WI38 (cell line): ENCODE results near the gene CACNA1H.
"Not testable (repeated sequence)": the region's sequence is repeated elsewhere in the genome, so short reads cannot be mapped to it uniquely, and the experiment has no call there.

Experiments used
- H3K4me3 ChIP-seq: 2 replicates; pipeline ENCODE4 v1.5.1; 2011; ENCODE audit warnings: low read depth, mild to moderate bottlenecking, control low read depth, low read length
- TF ChIP-seq, protein P1 (sequence below): IDR thresholded peaks from 2 replicates; pipeline ENCODE4 v1.5.1; 2012; ENCODE audit warnings: low read depth, mild to moderate bottlenecking, control low read depth, low read length

Gene CACNA1H

DNA sequence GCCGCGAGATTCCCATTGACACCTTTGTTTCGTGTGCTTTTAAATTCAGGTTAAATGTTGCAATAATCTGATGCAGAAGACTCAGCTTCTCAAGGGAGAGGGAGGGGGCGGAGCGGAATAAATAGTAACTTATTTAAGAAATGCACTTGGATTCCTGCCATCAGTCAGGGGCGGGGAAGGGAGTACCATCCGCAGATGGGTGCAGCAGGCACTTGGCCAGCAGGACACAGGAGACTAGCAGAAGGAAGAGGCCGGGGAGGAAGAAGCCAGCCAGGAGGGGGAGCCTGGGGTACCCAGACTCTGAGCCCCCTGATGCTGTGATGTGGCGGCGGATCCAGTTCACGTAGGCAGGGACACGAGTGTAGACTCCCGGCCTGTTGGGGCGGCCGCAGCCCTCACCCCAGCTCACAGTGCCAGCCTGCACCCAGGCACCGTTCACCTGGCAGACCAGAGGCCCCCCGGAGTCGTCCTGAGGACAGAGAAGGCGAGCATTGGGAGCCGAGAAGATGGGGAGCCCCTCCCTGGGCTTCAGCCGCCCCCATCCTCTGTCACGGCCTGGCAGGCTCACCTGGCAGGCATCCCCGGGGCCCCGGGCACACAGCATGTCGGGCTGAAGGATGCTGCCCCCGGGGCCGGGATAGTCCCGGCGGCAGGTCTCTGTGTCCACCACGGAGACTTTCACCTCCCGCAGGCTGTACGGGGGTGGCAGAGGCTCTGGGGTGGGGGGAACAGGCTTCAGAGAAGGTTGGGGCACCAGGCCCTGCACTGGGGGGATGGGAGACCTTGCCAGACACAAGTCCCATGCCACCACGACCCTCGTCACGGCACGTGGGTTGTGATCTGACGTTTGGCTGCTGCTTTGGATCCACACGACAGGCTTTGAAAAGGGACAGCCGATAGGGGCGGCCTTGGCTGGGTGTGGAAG lies 69.0 kb downstream of the CACNA1H start:
- no peak overlapping the region for H3K4me3 ChIP-seq
- TF ChIP-seq, protein P1, sequence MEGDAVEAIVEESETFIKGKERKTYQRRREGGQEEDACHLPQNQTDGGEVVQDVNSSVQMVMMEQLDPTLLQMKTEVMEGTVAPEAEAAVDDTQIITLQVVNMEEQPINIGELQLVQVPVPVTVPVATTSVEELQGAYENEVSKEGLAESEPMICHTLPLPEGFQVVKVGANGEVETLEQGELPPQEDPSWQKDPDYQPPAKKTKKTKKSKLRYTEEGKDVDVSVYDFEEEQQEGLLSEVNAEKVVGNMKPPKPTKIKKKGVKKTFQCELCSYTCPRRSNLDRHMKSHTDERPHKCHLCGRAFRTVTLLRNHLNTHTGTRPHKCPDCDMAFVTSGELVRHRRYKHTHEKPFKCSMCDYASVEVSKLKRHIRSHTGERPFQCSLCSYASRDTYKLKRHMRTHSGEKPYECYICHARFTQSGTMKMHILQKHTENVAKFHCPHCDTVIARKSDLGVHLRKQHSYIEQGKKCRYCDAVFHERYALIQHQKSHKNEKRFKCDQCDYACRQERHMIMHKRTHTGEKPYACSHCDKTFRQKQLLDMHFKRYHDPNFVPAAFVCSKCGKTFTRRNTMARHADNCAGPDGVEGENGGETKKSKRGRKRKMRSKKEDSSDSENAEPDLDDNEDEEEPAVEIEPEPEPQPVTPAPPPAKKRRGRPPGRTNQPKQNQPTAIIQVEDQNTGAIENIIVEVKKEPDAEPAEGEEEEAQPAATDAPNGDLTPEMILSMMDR = no peak

DNA sequence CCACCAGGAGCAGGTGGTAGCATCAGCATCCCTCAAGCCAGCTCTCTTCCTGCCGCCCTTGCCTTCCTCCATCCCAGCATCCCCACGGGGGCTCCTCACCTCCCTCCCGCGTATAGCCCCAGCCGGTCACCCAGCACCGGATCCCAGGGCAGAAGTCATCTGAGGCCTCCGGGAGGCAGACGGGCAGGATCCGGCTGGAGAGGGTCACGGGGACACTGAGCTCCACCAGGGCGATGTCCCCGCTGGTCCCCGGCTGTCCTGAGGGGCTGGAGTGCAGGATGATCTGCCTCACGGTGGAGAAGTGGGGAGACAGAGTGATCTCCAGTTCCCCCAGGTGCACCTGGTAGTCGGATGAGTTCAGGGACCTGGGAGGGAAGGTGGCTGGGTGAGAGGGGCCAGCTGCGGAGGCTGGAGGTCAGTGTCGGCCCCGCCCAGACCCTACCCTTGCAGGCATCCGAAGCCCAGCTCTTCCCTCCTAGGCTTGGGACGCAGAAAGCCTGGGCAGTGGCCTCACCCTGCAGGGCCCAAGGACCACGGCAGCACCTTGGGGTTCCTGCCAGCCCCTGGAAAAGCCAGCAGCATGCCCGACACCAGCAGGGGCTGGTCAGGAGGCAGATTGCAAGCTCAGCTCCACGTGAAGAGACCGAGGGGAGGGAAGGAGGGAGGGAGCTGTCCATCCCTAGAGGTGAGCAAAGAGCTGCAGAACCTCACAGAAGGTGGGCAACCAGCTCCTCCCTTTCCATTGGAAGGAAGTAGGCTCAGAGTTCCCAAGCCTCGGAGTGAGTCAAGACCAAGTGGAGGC lies 69.8 kb downstream of the CACNA1H start:
- TF ChIP-seq, protein P1 = no peak
- no peak overlapping the region for H3K4me3 ChIP-seq

DNA sequence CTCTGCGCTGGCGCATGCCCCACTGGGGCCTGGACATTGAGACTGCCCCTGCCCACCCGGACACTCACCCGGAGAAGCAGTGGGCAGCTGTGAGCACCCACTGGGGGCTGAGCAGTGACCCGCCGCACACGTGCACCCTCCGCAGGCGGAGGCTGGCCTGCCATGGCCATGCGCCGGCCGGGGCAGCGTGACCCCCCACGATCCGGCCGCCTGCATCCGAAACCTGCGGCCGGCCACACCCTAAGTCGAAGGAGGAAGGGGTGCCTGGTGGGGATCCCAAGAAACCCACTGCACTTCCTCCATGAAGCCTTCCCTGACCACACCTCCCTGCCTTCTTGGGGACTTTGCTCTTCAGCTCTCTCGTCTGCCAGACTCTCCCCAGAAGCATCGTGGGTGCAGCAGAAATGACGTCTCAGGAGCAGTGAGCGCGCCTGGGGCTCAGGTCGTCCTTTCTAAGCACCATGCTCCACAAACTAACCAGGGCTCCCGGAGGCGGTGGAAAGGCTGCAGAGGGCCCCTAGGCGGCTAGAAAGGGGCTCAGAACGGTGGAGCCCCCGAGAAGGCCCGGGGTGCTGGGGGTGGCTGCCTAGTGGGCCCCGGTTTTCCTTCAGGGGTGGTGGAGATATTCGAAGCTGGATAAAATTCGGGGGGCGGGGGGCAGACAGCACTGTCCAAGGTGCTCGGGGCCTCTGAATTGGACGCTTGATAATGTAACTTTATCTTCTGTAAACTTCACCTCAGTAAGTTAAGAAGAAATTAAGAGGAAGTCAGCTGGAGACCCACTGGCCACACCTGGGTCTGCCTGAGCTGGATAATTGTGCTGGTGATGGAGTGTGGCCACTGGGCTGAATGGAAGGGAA lies 70.7 kb downstream of the CACNA1H start:
- TF ChIP-seq, protein P1 = no peak
- H3K4me3 ChIP-seq = no peak overlapping the region

DNA sequence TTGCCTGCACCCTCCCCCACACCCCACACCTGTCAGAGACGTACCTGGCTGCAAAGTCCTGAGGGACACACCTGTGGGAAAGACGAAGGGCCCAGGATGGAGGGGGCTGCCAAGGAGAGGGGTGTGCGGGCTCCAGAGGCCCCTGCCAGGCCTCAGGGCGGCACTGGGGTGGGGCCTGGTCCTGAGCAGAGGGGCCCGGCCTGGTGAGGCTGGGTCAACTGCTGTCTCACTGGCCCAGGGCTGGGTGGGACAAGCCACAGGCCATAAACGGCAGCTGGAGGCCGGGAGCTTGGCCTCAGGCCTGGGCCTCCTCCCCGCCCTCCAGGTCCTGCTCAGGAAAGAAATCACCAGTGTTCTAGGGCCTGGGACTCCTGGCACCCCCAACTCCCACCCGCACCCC lies 71.7 kb downstream of the CACNA1H start:
- TF ChIP-seq, protein P1 = no peak
- H3K4me3 ChIP-seq = no peak overlapping the region

DNA sequence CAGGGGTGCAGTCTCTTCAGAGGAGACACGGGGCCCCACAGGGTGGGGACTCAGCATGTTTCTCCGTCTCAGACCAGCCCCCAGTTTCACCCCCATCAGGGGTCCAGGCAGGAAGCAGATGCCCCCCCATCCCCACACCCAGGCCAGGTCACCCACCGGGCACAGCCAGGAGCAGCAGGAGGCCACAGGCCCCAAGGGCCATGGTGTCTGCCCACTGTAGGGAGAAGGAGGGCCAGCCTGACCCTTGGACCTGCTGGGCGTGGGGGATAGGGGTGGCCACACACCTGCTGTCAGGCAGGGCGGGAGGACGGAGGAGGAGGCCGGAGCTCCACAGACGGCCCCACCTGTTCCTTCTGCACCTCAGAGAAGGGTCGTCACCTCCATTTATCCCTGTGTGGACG lies 72.1 kb downstream of the CACNA1H start, which contains the start of gene TPSG1:
Gene TPSG1 (minus strand): TSS at position 218 of the 401 bp plus-strand sequence. CDS start 16 bp downstream, at position 202.
- no peak within 1 kb of the TSS for H3K4me3 ChIP-seq
- TF ChIP-seq, protein P1 = no peak

DNA sequence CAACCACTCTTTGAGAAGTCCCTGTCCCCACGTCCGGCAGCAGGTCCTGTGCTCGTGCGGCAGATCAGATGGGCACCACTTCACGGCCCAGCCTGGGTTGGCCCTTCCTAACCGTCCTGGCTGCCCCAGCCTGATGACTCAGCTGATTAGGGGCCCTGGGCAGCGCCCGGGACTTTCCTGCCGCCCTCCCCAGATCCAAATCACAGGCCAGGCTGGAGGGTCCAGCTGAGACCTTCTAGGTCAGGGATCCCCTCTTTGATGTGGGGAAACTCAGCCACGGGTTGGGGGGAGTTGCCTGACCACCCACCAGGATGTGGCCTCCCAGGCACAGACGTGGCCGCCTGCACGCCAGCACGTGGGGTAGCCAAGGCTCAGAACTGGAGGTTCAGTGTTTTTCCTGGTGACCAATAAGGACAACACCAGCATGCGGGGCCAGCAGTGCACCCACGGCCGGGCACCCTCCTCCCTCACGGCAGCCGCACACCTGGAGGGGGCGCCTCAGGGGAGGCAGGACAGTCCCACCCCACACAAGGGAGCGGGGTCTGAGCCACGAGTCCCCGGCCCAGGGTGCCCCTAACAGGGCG lies 72.9 kb downstream of the CACNA1H start:
- H3K4me3 ChIP-seq = not testable (repeated sequence)

DNA sequence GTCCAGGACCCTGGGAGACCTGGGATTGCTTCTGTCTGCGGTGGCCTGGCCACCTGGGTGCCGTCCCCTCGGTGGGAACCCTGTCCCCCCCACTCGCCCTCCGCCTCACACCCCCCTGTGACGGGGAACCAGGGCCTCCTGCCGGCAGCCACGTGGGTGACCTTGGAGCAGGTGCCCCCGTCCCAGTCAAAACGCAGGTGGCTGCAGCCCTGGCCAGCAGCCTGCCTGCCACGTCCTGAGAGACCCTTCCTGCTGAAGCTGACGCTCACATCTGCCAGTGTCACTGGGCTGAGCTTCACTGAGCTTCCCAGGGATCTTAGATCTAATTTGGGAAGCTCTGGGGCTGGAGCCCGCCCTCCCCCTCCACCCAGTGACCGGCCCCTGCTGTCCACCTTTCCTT lies 73.8 kb downstream of the CACNA1H start:
- not testable (repeated sequence) for H3K4me3 ChIP-seq

DNA sequence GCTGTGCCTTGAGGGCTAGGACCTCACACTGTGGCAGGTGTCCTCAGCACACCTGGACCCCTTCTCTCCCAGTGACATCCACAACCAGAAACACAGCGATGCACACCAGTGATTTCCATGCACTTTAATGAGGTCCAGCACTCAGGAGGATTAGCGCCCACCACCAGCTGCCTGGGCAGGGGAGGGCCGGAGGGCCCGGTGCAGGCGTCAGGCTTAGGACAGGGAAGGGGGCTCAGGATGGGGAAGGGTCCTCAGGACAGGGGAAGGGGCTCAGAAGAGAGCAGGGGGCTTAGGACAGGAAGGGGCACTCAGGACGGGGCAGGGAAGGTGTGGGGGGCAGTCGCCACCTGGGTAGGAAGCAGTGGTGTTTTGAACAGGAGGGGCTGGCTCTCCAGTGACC lies 75.3 kb downstream of the CACNA1H start:
- not testable (repeated sequence) for H3K4me3 ChIP-seq

DNA sequence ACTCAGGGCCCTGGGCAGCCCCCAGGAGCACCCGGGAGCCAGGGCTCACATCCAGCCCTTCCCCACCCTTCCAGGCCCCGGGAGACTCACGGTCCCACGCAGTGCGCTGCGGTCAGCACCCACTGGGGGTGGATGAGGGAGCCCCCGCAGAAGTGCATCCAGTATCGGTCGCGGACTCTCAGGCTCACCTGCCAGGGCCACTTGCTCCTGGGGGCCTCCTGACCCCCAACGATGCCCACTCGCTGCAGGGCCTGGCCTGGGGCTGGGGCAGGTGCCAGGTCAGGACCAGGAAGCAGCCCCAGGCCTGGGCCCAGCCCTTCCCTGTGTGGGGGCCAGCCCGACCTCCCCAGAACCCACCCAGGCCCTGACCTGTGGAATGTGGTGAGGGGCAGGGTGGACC lies 76.6 kb downstream of the CACNA1H start:
- H3K4me3 ChIP-seq = not testable (repeated sequence)

DNA sequence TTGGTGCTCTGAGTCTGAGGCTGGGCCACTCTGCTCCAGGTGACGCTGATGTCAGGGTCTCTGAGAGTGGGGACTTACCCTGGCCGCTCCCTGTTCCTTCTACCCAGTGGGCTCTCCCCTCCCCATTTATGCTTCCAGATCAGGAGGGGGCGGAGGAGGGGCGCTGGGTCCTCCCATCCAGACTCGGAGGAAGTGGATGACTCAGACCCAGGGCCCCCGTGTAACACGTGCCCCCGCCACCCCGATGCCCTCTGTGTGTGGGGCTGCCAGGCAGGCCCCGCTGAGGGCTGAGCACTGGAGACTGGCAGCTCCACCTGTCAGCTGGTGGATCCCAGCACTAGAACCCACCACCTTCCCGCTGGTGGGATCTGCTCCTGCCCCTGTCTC lies 77.2 kb downstream of the CACNA1H start, which contains the start of gene TPSB2:
Gene TPSB2 (minus strand): TSS at position 101 of the 387 bp plus-strand sequence. CDS start 233 bp downstream, outside the sequence.
- not testable (repeated sequence) for H3K4me3 ChIP-seq

DNA sequence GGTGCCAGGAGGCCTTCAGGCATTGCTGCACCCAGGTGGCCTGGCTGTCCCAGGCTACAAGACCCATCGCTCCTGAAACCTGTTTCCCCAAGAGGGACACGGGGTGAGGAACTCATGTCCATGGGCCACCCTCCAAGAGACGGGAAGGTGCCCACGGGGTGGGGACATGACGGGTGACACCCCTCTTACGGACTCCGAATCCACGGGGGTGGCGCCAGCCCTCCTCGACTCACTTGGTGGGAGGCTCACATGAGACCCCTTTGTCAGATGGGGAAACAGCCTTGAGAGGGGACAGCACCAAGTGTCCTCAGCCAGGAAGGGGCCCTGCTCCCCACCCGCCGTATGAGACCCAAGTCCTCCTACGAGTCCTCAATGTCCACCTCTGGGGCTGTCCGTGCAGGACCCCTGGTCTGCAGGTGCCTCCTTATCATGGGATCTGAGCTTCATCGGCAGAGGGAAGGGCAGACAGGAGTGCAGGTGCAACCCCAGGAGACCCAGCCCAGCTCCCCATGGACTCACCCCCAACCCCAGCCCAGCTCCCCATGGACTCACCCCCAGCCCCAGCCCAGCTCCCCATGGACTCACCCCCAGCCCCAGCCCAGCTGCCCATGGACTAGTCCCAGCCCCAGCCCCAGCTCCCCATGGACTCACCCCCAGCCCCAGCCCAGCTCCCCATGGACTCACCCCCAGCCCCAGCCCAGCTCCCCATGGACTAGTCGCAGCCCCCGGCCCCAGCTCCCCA lies 77.7 kb downstream of the CACNA1H start:
- not testable (repeated sequence) for H3K4me3 ChIP-seq
